GM21526 (cell line): ENCODE results near the gene COL2A1.

Experiments used
- ATAC-seq: cut with Tn5 transposase; IDR thresholded peaks from one replicate; pipeline ENCODE4 v1.9.1; 2021; ENCODE audit warnings: moderate library complexity; ENCODE audit not compliant: unreplicated experiment, low FRiP score

The COL2A1 gene

DNA sequence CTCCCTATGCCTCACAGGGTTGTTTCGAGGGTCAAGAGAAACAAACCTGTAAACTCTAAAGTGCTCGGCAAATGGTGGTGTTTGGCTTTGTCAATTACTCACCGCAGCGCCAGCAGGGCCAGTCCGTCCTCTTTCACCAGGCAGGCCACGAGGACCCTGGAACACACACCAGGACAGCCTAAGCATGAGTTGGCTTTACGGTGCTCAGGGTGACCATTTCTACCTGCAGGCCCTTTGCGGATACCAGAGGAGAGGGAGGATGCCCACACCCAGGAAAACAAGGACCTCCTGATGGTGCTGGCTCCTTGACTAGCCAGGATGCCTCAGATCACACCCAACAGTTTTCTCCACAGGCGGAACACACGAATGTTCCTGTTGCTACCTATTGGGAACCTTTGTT lies 11.5 kb downstream of the COL2A1 start:
- no peak for ATAC-seq

DNA sequence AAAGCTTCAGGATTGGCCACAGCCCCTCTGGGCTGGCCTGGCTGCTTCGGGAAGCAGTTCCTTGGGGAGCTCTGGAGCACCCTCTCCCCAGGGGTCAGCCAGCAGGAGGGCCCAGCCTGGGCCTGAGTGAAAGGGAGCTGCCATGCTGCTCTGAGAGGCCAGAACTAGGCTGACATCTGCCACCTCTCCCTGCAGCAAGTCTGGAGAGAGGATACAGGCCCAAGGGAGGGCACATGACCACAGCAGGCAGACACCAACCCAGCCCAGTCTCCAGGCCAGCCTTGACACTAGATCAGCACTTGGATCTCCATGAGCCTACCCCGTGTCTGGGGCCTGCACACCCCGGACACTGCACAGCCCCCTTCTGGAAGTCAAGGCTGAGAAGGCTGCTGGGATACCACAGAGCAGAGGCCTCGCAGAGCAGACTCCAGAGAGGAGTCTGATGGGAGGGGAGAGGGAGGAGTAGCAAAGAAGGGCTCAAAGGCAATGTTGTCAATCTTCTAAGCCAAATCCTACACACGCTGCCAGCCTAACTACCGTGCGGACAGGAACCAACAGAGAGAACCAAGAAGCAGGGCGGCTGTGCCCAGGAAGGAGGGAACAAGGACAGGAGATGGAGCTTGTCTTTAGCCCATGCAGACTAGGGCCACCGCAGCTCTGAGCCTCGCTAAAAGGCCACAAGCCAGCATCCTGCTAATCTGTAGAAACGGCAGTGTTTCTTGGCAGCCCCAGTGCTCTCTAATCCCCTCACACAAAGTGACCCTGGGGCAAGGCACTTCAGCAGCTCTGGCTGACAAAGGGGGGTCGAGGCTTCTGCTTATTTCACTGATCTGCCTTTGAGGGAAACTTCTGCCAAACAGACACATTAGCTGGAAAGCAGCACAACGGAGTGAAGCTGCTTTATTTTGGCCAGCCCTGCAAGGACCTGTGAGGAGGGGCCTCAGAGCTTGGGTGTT lies 12.9 kb downstream of the COL2A1 start:
- no peak for ATAC-seq

DNA sequence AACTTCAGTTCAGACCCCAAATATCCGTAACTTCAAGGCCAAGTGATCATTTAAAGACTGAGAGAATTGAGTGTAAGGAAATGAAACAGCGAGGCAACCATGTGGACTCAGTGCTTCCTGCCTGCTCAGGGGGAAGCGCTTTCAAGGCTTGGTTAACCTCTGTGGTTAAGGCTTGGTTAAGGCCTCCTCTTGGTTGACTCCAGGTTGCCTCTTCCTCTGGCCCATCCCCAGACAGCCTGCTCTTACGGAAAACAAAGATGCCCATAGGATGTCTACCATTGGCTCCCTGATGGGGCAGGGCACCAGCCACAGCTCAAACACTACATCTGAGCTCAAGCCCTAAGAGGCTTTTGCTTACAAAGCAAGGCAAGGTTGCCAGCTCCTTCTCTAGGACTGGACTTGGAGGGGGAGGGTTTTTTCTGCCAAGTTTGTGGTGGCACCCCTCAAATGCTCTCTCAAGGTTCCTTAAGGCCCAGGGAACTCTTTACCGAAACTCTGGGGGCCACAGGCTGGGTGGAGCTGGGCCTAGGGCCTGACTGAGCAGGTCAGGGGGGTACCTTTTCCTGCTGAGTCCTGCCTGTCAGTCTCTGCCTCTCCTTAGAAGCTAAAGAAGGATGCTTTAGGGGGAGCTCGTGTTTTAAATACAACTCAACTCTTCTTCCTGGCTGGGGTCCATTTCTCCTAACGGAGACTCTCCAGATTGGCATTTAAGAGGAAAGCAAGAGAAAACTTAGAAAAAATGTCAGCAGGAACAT lies 13.7 kb downstream of the COL2A1 start:
- peak; percentile 92 for ATAC-seq

DNA sequence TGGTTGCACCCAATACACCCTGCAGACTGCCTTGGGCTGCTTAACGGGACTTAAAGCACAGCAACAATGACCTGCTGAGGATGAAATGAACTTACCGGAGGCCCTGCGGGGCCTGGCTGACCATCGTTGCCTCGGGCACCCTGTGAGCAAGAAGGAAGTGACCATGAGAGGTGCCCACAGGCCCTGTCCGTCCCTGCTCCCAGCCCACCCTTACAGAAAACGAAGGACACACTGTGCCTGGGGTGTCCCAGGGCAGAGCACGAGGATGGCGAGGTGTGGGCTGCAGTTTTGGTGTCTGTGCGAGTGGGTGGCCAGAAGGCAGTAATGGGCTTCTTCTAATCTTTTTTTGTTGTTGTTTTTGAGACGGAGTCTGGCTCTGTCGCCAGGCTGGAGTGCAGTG lies 14.6 kb downstream of the COL2A1 start:
- no peak for ATAC-seq

DNA sequence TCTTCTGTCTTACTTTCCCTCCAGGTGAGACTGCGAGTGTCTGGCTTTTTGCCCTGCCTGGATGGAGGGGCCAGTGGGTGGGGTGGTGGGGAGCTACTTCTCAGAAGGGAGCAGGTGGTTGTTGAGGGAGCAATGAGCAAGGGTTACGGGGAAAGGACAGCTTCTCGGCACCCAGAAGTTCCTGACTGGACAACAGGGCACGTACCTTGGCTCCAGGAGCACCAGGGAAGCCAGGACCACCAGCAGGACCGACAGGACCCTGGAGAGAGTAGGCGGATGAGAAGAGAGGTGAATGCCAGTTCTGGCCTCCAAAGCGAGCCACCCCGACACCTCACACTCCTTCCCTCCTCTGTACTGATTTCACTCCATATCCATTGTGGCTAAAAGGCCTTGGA lies 15.3 kb downstream of the COL2A1 start:
- ATAC-seq: no peak

DNA sequence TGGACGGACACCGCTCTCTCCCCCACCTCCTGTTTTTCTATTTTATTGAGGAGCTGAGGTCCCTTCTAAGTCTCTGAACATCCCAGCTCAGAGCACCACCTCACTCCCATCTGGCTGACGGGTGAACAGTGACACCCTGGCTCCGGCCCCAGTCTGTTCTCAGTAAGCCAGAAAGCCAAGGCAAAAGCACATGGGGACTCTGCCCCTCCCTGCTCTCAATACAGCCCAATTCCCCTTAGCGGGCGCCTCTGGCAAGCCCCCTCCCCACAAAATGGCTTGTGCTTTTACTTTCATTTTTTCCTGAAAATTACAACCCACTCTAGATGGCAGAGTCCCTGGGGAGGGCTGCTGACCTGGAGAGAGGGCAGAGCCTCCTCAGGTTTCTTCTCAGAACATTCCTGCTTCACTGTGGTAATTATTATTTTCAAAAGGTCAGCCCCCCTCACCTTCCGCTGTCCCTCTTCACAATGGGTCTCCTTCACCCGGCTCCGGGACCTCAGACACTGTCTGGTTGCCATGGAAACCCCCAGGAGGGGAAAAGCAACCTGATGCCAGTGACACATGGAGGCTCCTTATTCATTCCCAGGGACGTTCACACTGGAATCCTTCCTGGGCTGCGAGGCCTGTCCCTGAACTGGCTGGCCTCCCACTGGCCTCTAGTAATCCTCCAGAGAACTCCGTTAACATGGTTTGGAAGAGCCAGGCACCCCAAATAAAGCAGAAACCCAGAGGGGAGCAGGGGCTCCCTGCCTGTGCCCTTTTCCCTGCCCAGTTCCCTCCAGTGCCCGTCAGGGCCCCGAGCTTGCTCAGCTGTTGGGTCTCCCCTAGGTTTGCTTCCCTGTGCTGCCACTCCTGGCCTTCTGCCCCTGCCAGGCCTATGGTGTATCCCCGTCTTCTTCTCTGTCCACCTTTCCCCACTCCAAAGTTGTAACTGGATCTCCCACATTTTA lies 15.9 kb downstream of the COL2A1 start:
- ATAC-seq: no peak

DNA sequence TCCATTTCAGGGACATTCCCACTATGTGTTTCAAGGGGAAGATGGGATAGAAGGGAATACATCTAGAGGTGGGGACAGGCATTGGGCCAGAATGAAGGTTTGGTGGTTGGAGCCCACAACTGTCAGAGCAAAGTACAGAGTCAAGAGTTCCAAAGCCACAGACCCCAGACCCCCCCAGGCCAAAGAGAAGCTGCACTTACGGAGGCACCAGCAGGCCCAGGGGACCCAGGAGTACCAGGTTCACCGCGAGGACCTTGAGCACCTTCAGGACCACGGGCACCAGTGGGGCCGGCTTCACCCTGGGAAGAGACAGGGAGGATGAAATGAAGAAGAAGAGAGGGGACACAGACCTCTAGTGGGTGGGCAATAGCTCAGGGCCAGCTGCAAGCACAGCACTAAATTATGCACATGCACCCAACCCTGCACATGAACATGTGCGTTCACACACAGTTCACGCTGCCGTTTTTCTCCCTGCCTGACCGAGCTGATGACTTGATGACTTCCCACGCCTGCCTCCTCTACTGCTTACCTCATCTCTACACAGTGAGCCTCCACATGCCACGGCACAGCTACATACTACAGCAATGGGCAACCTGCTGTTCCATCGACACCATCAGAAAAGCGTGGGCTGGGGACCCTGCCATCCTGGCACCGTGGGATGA lies 16.7 kb downstream of the COL2A1 start:
- no peak for ATAC-seq

DNA sequence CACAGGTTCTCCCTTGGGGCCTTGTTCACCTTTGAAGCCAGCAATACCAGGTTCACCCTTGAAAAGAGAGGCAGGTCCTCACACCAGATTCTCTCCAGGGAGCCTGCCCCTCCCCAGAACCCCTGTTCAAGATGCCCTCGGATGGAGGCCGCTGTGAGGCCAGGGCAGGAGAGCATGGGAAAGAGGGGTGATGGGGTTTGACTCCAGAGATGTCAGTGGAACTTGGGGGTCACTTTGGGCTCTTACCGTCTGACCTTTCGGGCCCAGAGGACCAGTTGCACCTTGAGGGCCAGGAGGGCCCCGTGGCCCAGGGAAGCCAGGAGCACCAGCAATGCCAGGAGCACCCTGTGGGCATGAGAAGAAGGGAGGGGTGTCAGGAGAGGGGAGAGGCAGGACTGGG lies 17.4 kb downstream of the COL2A1 start:
- no peak for ATAC-seq

DNA sequence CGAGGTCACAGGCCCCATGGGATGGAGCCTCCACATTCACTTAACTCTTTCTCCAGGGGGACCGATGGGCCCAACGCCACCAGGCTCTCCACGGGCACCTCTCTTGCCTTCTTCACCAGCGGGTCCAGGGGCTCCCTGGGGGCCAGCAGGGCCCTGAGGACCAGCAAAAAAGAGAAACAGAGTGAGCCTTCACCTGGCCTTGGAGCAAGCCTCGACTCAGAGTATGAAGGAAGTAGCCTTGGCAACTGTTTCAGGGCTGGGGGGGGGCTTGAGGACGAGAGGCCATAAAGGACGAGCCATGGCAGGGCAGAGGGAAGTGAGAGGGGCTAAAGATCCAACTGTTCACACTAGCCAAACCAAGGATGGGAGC lies 18.0 kb downstream of the COL2A1 start:
- ATAC-seq: no peak

DNA sequence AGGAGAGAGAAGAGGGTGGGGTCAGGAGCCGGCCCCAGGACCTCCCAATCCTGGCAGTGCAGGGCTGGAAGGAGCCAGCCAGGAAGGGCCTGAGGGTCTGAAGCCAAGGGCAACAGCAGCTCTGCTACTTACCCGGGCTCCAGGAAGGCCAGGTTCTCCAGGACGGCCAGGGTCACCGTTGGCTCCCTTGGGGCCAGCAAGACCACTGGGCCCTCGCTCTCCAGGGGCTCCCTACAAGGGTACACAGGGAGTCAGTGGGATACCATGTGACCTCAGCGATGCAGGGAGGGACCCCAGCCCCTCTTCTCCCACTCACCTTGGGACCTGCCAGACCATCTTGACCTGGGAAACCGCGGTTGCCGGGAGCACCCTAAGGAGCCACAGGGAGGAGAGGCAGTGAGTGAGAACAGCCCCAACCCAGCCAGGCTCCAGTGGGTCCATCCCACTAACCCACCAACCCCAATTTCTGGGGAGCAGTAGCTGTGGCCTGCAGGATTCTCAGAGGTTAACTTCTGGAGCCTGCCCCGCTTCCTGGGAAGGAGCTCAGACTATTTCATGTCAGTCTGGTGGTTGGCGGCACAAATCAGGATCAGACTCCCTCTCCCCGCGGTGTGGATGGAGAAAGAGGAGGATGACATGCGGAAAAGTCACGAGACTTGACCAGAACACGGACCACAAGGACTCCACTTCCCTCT lies 18.5 kb downstream of the COL2A1 start:
- ATAC-seq: no peak

DNA sequence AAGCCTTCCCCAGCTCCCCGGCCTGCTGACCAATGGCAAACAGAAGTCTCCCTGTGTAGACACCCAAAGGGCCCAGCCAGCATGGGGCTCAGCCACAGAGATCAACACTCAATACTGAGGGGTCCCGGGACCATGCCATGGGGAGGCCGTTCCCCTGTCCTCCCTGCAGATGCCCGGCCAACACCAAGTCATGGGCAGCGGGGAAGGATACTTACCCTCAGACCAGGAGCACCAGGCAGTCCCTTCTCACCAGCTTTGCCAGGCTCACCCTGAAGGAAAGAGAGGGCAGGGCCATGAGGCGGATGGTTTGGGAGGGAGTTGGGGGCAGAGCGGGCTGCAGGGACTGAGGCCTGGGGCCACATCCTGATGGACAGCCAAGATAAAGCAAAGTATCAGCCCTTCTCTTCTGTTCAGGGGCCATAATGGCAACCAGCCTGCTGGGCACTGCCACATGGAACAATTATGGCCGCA lies 19.9 kb downstream of the COL2A1 start:
- ATAC-seq: no peak

DNA sequence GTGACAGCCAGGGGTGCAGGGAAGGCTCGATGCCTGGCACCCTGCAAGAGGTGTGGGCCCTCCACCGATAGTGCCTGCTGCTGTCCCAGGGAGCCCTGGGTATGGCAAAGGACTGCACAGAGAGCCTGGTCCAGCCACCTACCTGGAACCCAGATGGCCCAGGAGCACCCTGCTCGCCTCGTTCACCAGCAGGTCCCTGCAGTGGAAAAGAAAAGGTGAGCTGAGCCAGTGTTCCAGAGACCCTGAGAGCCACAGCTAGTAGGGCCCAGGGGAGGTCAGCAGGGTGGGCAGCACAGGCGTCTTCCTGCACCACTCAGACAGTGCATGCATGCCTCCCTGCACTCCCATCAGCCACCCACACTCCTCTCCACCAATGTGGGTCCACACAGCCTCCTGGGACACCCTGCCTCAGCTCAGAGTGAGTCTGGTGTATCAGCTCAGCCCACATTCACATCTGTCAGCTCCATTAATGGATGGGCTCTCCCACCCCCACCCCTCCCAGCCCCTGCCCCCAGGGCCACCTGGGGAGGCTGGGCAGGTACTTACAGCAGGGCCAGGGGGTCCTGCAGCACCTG lies 20.6 kb downstream of the COL2A1 start:
- ATAC-seq: no peak

DNA sequence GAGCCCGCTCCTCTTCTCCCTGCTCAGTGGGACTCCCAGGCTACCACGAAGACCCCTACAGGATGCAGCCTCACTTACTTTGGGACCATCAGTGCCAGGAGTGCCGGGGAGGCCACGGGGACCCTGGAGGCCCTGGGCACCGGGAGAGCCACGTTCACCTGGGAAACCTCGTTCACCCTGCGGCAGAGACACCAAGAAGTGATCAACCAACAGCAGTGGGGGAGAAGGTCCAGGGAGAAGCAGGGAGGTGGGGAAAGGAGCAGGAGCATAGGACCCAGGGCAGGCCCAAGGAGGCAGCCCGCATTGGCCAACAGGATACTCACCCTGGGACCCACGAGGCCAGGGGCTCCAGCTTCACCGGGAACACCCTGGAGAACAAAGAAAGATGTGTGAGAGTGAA lies 21.5 kb downstream of the COL2A1 start:
- ATAC-seq: no peak

DNA sequence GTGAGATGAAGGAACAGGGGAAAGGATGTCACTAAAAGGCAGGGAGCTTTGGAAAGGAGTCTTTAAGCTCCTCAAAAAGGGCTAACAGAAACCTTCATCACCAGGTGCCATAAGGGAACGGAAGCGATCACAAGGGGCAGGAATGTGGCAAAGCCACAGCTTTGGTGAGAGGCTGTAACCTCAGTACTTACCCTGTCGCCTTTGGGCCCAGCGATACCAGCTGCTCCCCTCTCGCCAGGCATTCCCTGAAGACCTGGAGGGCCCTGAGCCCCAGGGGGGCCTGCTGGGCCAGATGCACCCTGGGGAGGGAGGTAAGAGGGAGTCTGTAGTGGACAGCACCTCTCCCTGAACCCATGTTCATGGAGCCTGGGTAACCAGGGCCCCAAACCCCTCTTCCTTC lies 22.0 kb downstream of the COL2A1 start:
- ATAC-seq: no peak

DNA sequence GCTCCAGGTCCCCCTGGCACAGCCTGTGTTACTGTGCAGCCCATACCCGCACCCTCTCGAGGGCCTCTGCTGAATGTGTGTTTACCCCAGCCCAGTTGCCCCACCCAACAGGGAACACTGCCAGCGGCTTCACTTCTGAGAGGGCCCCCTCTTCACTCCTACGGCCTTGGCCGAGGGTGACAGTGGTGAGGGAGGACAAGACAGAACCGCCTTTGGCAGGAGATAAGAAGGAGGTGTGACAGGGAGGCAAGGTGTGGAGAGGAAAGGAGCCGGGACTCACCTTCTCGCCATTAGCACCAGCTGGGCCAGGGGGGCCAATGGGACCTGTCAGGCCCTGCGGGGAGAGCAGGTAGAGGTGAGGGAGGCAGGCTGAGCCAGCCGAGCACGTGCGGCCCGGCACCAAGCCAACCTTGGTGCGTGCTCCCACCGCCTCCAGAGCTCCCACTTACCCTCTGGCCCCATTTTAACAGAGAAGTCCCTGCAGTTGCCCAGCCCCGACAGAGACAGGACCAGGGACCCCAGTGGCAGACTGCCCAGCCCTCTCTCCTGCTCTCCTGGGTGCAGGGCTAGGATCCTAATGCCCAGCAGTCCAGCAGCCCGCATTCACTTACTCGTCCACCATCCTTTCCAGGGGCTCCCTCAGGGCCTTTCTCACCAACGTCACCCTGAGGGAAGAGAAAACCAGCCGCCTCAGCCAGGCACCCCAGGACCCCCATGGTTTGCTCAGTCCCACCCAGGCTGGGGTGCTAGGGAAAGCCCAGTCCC lies 22.6 kb downstream of the COL2A1 start:
- ATAC-seq: no peak

DNA sequence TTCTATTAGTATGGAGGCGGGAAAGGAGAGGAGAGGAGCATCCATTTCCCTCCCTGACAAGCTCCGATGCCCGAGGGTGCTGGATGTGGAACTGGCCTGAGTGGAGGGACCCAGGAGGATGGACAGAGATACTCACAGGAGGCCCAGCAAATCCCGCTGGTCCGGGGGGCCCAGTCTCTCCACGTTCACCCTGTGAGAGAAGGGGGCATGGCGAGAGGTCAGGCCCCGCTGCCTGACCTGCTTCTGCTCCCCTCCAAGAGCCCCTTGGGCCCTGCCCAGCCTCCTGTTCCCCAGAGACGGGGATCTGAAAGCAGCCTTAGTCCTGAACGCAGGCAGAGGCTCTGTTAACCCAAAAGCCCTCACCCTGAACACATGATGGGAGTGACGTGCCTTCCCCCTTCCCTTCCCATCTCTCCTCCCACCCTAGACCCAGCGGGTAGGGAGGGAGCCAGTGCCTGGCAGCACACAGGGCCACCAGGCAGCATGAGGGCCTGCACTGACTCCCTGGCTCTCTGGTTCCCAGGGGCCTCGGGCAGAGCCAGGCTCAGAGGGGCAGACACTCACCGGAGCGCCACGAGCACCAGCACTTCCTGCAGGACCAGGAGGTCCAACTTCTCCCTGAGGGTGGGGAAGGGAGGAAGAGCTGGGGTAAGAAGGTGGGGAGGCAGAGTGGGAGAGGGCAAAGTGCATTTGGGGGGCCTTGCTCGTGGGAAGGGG lies 23.3 kb downstream of the COL2A1 start:
- no peak for ATAC-seq

DNA sequence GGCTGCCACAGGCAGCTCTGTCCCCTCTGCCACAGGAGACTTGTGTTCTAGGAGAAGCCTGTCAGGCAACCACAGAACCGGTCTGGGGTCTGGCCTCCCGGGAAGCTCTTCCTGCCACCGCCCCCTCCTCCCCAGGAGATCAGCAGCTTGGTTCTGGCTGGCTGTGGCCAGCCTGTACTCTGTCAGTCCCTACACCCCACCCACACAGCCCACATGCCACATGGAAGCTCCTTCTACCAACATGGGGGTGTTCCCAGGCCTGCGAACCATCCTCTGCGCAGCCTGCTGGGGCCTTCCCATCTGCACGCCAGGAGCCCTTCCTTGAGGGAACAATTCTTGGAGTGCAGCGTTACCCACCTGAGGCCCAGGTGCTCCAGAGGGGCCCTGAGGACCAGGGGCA lies 24.1 kb downstream of the COL2A1 start:
- no peak for ATAC-seq

DNA sequence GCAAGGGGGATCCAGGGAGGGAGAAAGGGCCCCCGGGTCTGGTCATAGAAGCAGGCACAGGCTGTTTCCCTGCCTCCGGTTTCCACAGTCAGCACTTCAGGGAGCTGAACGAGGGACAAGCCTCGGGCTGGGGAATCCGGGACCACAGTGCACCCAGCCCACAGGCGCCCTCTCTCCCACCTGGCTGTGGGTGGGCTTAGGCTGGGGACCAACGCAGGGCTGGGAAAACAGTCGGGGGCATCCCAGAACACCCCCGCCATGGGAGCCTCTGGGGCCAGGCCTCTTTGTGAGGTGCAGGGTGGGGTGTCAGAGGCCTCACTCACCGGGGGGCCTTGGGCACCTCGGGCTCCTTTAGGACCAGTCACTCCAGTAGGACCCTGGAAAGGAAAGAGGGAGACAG lies 24.6 kb downstream of the COL2A1 start:
- ATAC-seq: no peak
